Measurements from ENCODE around the gene KCNK5. TPM values are rescaled to one million over a fixed set of nuclear protein-coding genes. Genes with fewer than 3 reads are reported as not detected.
A peak's percentile ranks its signal among the peaks of the same experiment; 100 is the strongest.

Gene KCNK5
- total and polyA plus RNA-seq, 2 of the 8 experiments (the other 6 are each of a cell fraction or from before 2014, with no cell fraction given), result 20.9 to 44.3 TPM

- peak in 2 of 3 experiments; percentile 84 to 89; a peak in 3 of 4 replicates for TF ChIP-seq CTCF (IDR thresholded peaks at IDR 0.05; ENCODE audit: control extremely low read depth in 1 of 3, insufficient read depth in 1 of 3, low read depth in 1 of 3, low read length in 3 of 3)
Observed at GRCh38 chr6:39189915-39190544, 39.2 kb downstream of the KCNK5 start (continued).
